Mucosa of descending colon (tissue), 3 donors: ENCODE data around the gene ERH. TPM values are rescaled to one million over a fixed set of nuclear protein-coding genes. Genes with fewer than 3 reads are reported as not detected.

Source experiments
- ATAC-seq: fragments of 200-7000 bp; cut with Tn5 transposase; one replicate; pipeline ENCODE4 v1.9.1; 2020; ENCODE audit warnings: mild to moderate bottlenecking, moderate library complexity
- DNase-seq, 3 donors: peaks; one replicate each; pipeline ENCODE4 v3.0.0-alpha.2; 2020
- H3K36me3 ChIP-seq: fragments of 200-600 bp; one replicate; pipeline ENCODE4 v1.8.0; 2021; ENCODE audit warnings: low read depth, mild to moderate bottlenecking
- H3K4me1 ChIP-seq: fragments of 200-600 bp; one replicate; pipeline ENCODE4 v1.8.0; 2021; ENCODE audit warnings: low read depth, mild to moderate bottlenecking
- H3K4me3 ChIP-seq: fragments of 200-600 bp; one replicate; pipeline ENCODE4 v1.8.0; 2021; ENCODE audit warnings: mild to moderate bottlenecking
- H3K9me3 ChIP-seq: fragments of 200-600 bp; one replicate; pipeline ENCODE4 v1.8.0; 2021; ENCODE audit warnings: mild to moderate bottlenecking
- intact Hi-C, 2 donors: fragments of 100-400 bp; cut with DNase I in 1 of 2; cut with micrococcal nuclease in 1 of 2; formaldehyde crosslinking; loops; one replicate each; pipeline versions ENCODE4 v1.11.0 to v1.11.1; 2022; cut with DNase I, micrococcal nuclease
- long read RNA-seq, 2 donors: library from polyadenylated mRNA; unstranded; transcript quantifications; one replicate each; pipeline ENCODE4 v2.0.0, GENCODE V29; 2019 to 2021
- total RNA-seq, 3 donors: library from RNA; stranded (reverse); fragmentation: NEBNext Ultra II Directional in 2 of 3; extraction: Animal tissue kit (Norgen Biotek cat#: 25700) in 2 of 3; gene quantifications; one replicate each; pipeline versions ENCODE4 v1.2.1 to v1.2.4, GENCODE V29; 2021 to 2023
- TF ChIP-seq, protein P1 (sequence below): fragments of 200-600 bp; IDR thresholded peaks from one replicate; pipeline ENCODE4 v1.8.0; 2022; ENCODE audit warnings: antibody characterized with exemption, mild to moderate bottlenecking
- donor health status: DM: no; HTN: no; CAD: no; lungs with moderate emphysema.
- donor health status: DM: no; HTN: no; CAD: no.
- donor health status: DM: no; HTN: yes; CAD: no.

Gene ERH
- 100 to 1,000 TPM; 107 to 144 (median 125) TPM for total RNA-seq
- long read RNA-seq, donor 1, transcript ERH-203 (4 exons, 1,124 nt): major isoform, 20 of 20 reads
- long read RNA-seq, donor 1, partial matches to known transcripts: 0 of 20 reads
- long read RNA-seq, donor 1, other reads (novel, unspliced or antisense): 0 of 20 reads
- long read RNA-seq, donor 2, transcript ERH-203 (4 exons, 1,124 nt): major isoform, 10 of 11 reads
- long read RNA-seq, donor 2, partial matches to known transcripts: 0 of 11 reads
- long read RNA-seq, donor 2, other reads (novel, unspliced or antisense): 1 of 11 reads

DNA sequence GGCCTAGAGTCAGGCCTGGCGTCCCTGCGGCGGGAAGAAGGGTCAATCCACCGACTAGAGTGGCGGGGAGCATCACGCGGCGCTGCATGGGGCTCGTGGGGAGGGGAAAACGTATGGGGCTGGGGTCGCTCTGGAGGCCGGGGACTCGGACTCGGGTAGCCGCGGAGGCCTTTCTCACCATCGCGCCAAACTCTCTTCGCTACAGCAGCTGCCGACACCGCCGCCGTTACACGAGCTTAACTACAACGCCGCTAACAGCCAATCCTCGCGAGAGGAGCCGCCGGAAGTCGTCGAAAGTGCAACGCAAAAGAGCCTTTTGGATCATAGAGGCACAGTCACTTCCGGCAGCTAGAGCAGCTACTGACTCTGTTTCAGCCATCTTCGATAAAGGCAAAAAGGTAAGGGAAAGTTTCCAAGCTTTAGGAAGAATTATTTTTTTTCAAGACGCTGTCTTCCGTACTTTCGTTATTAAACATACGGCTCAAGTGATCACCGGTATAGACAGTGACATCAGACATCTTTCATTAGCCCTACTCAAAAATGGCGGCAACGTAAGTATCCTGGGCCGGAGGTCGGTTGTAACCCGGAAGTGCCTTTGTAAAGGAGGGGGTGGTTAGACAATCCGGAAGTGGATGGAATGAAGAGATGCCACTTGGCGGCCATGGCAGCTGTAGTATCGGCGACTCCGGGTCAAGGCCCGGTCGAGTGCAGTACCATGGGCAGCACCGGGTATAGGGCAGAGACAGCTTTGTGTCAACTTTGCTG lies at the start of gene ERH, which contains the start of gene SLC39A9:
Gene ERH (minus strand): TSS at position 247 of the 765 bp plus-strand sequence. CDS start 66 bp downstream, at position 181.
Gene SLC39A9 (plus strand): TSS at position 640 of the 765 bp plus-strand sequence. CDS start 678 bp downstream, outside the sequence.
- DNase-seq: peak; percentile 96 to 98 (median 97)
- TF ChIP-seq, protein P1, sequence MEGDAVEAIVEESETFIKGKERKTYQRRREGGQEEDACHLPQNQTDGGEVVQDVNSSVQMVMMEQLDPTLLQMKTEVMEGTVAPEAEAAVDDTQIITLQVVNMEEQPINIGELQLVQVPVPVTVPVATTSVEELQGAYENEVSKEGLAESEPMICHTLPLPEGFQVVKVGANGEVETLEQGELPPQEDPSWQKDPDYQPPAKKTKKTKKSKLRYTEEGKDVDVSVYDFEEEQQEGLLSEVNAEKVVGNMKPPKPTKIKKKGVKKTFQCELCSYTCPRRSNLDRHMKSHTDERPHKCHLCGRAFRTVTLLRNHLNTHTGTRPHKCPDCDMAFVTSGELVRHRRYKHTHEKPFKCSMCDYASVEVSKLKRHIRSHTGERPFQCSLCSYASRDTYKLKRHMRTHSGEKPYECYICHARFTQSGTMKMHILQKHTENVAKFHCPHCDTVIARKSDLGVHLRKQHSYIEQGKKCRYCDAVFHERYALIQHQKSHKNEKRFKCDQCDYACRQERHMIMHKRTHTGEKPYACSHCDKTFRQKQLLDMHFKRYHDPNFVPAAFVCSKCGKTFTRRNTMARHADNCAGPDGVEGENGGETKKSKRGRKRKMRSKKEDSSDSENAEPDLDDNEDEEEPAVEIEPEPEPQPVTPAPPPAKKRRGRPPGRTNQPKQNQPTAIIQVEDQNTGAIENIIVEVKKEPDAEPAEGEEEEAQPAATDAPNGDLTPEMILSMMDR: no peak
- Histone ChIP-seq H3K9me3 (no peaks in the 10 kb centered on the region), H3K4me1 (peaks cover 27% of the 10 kb centered on the region), H3K36me3 (peaks cover 6% of the 10 kb centered on the region), H3K4me3 (peak within 1 kb of the TSS; percentile 62)
- intact Hi-C loops: no loop called here
- ATAC-seq: peak; percentile 98

DNA sequence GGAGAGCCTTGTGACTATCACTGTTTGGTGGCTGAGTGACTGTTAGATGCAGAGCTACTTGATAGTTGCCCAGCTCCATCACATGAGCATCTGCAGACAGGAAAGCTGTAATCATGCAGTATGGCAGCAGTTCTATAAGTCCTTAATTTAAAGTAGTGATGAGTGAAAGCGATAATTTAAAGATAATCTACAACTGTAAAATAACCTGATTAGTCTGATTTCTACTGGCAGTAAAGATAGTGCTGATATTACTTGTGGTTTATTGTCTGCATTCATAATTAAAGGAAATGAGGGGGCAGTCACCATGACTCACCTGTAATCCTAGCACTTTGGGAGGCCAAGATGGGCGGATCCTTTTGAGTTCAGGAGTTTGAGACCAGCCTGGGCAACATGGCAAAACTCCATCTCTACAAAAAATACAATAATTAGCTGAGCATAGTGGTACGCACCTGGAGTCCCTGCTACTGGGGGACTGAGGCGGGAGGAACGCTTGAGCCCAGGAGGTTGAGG lies 45.3 kb upstream of the ERH start:
- H3K4me3 ChIP-seq: no peak overlapping the region
- TF ChIP-seq, protein P1: no peak
- no peaks in the 10 kb centered on the region for H3K36me3 ChIP-seq
- DNase-seq: no peak
- no peaks in the 10 kb centered on the region for H3K9me3 ChIP-seq
- no peaks in the 10 kb centered on the region for H3K4me1 ChIP-seq
- no peak for ATAC-seq
- intact Hi-C loops: no loop called here

DNA sequence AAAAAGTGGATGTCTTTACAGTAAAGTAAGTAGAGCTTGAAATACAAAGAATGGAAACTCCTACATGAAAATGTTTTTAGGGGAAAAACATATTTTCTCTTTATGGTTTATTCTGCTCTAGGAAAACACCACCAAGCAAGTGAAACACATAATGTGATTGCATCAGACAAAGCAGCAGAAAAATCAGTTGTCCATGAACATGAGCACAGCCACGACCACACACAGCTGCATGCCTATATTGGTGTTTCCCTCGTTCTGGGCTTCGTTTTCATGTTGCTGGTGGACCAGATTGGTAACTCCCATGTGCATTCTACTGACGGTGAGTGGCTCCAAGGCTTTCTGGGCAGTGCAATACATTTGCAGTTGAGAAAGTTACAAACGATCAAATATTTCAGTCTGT lies 43.8 kb upstream of the ERH start:
- TF ChIP-seq, protein P1: no peak
- Histone ChIP-seq H3K4me3 (no peak overlapping the region), H3K9me3 (no peaks in the 10 kb centered on the region), H3K4me1 (no peaks in the 10 kb centered on the region), H3K36me3 (no peaks in the 10 kb centered on the region)
- no peak for DNase-seq
- no peak for ATAC-seq
- intact Hi-C loops: no loop called here

DNA sequence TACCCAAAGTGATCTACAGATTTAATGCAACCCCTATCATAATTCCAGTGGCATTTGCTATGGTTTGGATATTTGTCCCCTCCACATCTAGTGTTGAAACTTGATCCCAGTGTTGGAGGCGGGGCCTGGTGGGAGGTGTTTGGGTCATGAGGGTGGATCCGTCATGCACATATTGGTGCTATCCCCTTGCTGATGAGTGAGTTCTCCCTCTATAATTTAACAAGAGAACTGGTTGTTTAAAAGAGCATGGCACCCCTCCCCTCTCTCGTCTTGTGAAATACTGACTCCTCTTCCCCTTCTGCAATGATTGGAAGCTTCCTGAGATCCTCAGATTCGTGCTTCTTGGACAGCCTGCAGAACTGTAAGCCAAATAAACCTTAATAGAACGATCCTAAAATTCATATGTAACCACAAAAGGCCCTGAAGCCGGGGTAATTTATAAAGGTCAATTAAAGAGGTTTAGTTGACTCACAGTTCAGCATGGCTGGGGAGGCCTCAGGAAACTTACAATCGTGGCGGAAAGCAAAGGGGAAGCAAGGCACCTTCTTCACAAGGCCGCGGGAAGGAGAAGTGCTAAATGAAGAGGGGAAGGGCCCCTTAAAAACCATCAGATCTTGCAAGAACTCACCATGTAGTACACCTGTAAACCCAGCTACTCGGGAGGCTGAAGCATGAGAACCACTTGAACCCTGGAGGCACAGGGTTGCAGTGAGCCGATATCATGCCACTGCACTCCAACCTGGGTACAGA lies 41.6 kb upstream of the ERH start:
- H3K4me3 ChIP-seq: no peak overlapping the region
- TF ChIP-seq, protein P1: no peak
- H3K9me3 ChIP-seq: no peaks in the 10 kb centered on the region
- intact Hi-C loops: no loop called here
- no peak for ATAC-seq
- no peaks in the 10 kb centered on the region for H3K36me3 ChIP-seq
- DNase-seq: no peak
- H3K4me1 ChIP-seq: no peaks in the 10 kb centered on the region

DNA sequence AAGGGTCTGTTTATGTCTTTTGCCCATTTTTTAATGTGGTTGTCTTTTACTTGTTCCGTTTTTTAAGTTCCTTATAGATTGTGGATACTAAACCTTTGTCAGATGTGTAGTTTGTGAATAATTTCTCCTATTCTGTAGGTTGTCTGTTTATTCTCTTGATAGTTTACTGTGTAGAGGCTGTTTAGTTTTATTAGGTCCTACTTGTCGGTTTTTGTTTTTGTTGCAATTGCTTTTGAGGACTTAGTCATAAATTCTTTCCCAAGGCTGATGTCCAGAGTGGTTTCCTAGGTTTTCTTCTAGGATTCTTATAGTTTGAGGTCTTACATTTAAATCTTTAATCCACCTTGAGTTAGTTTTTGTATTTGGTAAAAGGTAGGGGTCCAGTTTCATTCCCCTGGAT lies 34.3 kb upstream of the ERH start:
- H3K4me3 ChIP-seq: no peak overlapping the region
- H3K36me3 ChIP-seq: no peaks in the 10 kb centered on the region
- no peaks in the 10 kb centered on the region for H3K9me3 ChIP-seq
- intact Hi-C loops: no loop called here
- no peaks in the 10 kb centered on the region for H3K4me1 ChIP-seq
- no peak for DNase-seq
- no peak for ATAC-seq
- TF ChIP-seq, protein P1: no peak
